ENCODE data around the gene VSIR.

Gene VSIR

GRCh38 chr10:71806704-71807556 is 33.6 kb upstream of the VSIR start:
- no peak for DNase-seq (ENCODE audit: low read depth in 2 of 2)

GRCh38 chr10:71805776-71806703 is 32.7 kb upstream of the VSIR start:
- no peak for DNase-seq (ENCODE audit: low read depth in 2 of 2)

GRCh38 chr10:71804077-71804476 is 30.8 kb upstream of the VSIR start:
- no peak for DNase-seq (ENCODE audit: low read depth in 2 of 2)

- no peak for DNase-seq (ENCODE audit: low read depth in 2 of 2)
Observed at GRCh38 chr10:71802715-71803488, 29.6 kb upstream of the VSIR start.

GRCh38 chr10:71802235-71802634 is 28.9 kb upstream of the VSIR start:
- DNase-seq (ENCODE audit: low read depth in 2 of 2) = no peak

- no peak for DNase-seq (ENCODE audit: low read depth in 2 of 2)
Observed at GRCh38 chr10:71801361-71801760, 28.0 kb upstream of the VSIR start.

GRCh38 chr10:71799608-71800453 is 26.5 kb upstream of the VSIR start:
- no peak for DNase-seq (ENCODE audit: low read depth in 2 of 2)

- DNase-seq (ENCODE audit: low read depth in 2 of 2) = no peak
Observed at GRCh38 chr10:71799112-71799511, 25.8 kb upstream of the VSIR start.

- no peak for DNase-seq (ENCODE audit: low read depth in 2 of 2)
Observed at GRCh38 chr10:71798308-71798624, 24.9 kb upstream of the VSIR start.

- no peak for DNase-seq (ENCODE audit: low read depth in 2 of 2)
Observed at GRCh38 chr10:71797533-71798307, 24.4 kb upstream of the VSIR start.

- DNase-seq (ENCODE audit: low read depth in 2 of 2) = no peak
Observed at GRCh38 chr10:71796749-71797405, 23.6 kb upstream of the VSIR start.

GRCh38 chr10:71795248-71795647 is 21.9 kb upstream of the VSIR start:
- DNase-seq (ENCODE audit: low read depth in 2 of 2) = no peak

- DNase-seq (ENCODE audit: low read depth in 2 of 2) = no peak
Observed at GRCh38 chr10:71790749-71791440, 17.6 kb upstream of the VSIR start.

GRCh38 chr10:71789871-71790270 is 16.6 kb upstream of the VSIR start:
- DNase-seq (ENCODE audit: low read depth in 2 of 2) = no peak

- no peak for DNase-seq (ENCODE audit: low read depth in 2 of 2)
Observed at GRCh38 chr10:71788954-71789353, 15.6 kb upstream of the VSIR start.

- DNase-seq (ENCODE audit: low read depth in 2 of 2) = no peak
Observed at GRCh38 chr10:71784679-71785272, 11.5 kb upstream of the VSIR start.

- no peak for DNase-seq (ENCODE audit: low read depth in 2 of 2)
Observed at GRCh38 chr10:71783917-71784678, 10.8 kb upstream of the VSIR start.

GRCh38 chr10:71782917-71783490 is 9.7 kb upstream of the VSIR start:
- no peak for DNase-seq (ENCODE audit: low read depth in 2 of 2)

All from stimulated activated CD4-positive, alpha-beta T cell treated with anti-CD3 and anti-CD28 coated beads, Interleukin-1b, Interleukin-23, amount 100 ng/mL, for 4 hours (primary cell).